ENCODE measurements around the gene PBX1.

The PBX1 gene

GRCh38 chr1:164622068-164622845, 63.3 kb downstream of the PBX1 start:
- no peak for DNase-seq

- DNase-seq: no peak
Measured at GRCh38 chr1:164623805-164624204, 64.8 kb downstream of the PBX1 start.

- DNase-seq: no peak
Measured at GRCh38 chr1:164624400-164624799, 65.4 kb downstream of the PBX1 start.

- no peak for DNase-seq
Measured at GRCh38 chr1:164625004-164625617, 66.1 kb downstream of the PBX1 start.

- no peak for DNase-seq
Measured at GRCh38 chr1:164628772-164629171, 69.8 kb downstream of the PBX1 start.

- no peak for DNase-seq
Measured at GRCh38 chr1:164629971-164630370, 71.0 kb downstream of the PBX1 start.

- DNase-seq: no peak
Measured at GRCh38 chr1:164630626-164631396, 71.8 kb downstream of the PBX1 start.

GRCh38 chr1:164631751-164632150, 72.8 kb downstream of the PBX1 start:
- no peak for DNase-seq

- DNase-seq: no peak
Measured at GRCh38 chr1:164633997-164634396, 75.0 kb downstream of the PBX1 start.

GRCh38 chr1:164635059-164635802, 76.2 kb downstream of the PBX1 start:
- no peak for DNase-seq

- no peak for DNase-seq
Measured at GRCh38 chr1:164635803-164636731, 77.1 kb downstream of the PBX1 start.

GRCh38 chr1:164636757-164637156, 77.8 kb downstream of the PBX1 start:
- no peak for DNase-seq

GRCh38 chr1:164637461-164638375, 78.7 kb downstream of the PBX1 start:
- DNase-seq: no peak

GRCh38 chr1:164638492-164639202, 79.7 kb downstream of the PBX1 start:
- no peak for DNase-seq

GRCh38 chr1:164640686-164641352, 81.8 kb downstream of the PBX1 start:
- no peak for DNase-seq

GRCh38 chr1:164641353-164641730, 82.4 kb downstream of the PBX1 start:
- DNase-seq: no peak

- DNase-seq: no peak
Measured at GRCh38 chr1:164643018-164643417, 84.0 kb downstream of the PBX1 start.

- no peak for DNase-seq
Measured at GRCh38 chr1:164644268-164644667, 85.3 kb downstream of the PBX1 start.

GRCh38 chr1:164644774-164645644, 86.0 kb downstream of the PBX1 start:
- no peak for DNase-seq

All from amniotic stem cell (primary cell).